HepG2 (cell line): ENCODE measurements around the gene SPAG5. TPM values are rescaled to one million over a fixed set of nuclear protein-coding genes. Genes with fewer than 3 reads are reported as not detected.

ENCODE experiments used
- BCL6 ChIP-seq: IDR thresholded peaks from 2 replicates; pipeline ENCODE4 v1.6.1; 2016; ENCODE audit warnings: missing genetic modification reagents, missing compliant biosample characterization
- BORCS8-MEF2B ChIP-seq: sonication (generic); formaldehyde crosslinking; IDR thresholded peaks from 2 replicates; pipeline ENCODE4 v1.8.0; 2022; ENCODE audit warnings: mild to moderate bottlenecking, missing genetic modification reagents
- MED1 ChIP-seq: sonication (generic); formaldehyde crosslinking; IDR thresholded peaks from 2 replicates; pipeline ENCODE4 v1.4.0; 2020; ENCODE audit warnings: missing genetic modification reagents
- NBN ChIP-seq: fragments of 450-650 bp; conservative IDR thresholded peaks from 2 replicates; pipeline ENCODE4 v1.6.1; 2017
- ZNF703 ChIP-seq: sonication (generic); formaldehyde crosslinking; IDR thresholded peaks from 2 replicates; pipeline ENCODE4 v1.5.1; 2020; ENCODE audit warnings: missing genetic modification reagents, mild to moderate bottlenecking, moderate library complexity, borderline replicate concordance
- polyA plus RNA-seq, 8 experiments: library from polyadenylated mRNA; depleted of rRNA in 3 of 8; stranded (reverse) in 7 of 8; unstranded in 1 of 8; fragments of >200 nt; fragmentation: Illumina TruSeq in 4 of 8; extraction: Trizol in 4 of 8; gene quantifications; 2 replicates each; pipeline versions ENCODE4 v1.2.1 to v1.2.3, GENCODE V29; 2011 to 2016; ENCODE audit warnings: low read depth in 4 of 8, missing spikeins in 1 of 8, mixed read lengths in 1 of 8; ENCODE audit not compliant: insufficient read depth in 1 of 8
- total RNA-seq, 5 experiments: library from RNA; depleted of rRNA; stranded (reverse); fragments of >200 nt; fragmentation: Illumina TruSeq; extraction: Trizol; gene quantifications; 2 replicates each; pipeline ENCODE4 v1.2.3, GENCODE V29; 2016; ENCODE audit warnings: low read depth in 1 of 5
- TF ChIP-seq, protein P1 (sequence below): fragments of 450-650 bp; IDR thresholded peaks from 2 replicates; pipeline ENCODE4 v1.6.1; 2017
- TF ChIP-seq, protein P2 (sequence below): IDR thresholded peaks from 2 replicates; pipeline ENCODE4 v1.6.1; 2012; ENCODE audit warnings: low read length, improper control_type of control experiment
- TF ChIP-seq, protein P3 (sequence below): sonication (generic); formaldehyde crosslinking; IDR thresholded peaks from 2 replicates; pipeline ENCODE4 v1.4.0; 2020; ENCODE audit warnings: mild to moderate bottlenecking, missing genetic modification reagents

SPAG5 gene
- total and polyA plus RNA-seq, 2 of the 13 experiments (the other 11 are each of a cell fraction or from before 2014, with no cell fraction given) = 41.4 to 98.0 TPM

DNA sequence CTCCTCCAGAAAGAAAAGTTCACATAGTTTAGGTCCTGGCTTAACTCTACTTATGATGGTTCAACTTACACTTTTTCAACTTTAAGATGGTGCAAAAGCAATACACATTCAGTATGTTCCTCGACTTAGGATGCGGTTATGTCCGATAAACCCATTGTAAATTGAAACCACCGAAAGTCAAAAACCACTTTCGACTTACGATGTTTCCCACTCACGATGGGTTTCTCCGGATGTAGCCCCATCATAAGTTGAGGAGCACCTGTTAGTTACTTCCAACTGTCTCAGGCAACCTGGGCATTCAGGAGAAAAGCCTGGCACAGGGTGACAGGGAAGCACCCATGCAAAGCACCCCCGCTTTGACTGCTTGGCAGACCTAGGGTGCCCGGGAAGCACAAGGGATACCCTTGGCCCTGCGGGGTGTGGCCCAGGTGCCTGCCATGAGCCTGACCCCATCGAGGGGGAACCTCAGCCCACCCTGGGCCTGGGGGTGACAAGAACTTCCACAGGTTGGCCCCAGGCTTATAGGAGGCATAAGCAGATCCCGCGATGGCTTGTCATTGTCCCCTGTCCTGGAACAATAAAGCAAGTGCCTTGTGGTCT is 60.4 kb downstream of the SPAG5 start (continued):
- TF ChIP-seq ZNF703 (CRISPR knock-in tag) (no peak), BCL6 (CRISPR knock-in tag) (no peak), NBN (no peak), BORCS8-MEF2B (no peak), MED1 (CRISPR knock-in tag) (no peak)
- TF ChIP-seq, protein P1, sequence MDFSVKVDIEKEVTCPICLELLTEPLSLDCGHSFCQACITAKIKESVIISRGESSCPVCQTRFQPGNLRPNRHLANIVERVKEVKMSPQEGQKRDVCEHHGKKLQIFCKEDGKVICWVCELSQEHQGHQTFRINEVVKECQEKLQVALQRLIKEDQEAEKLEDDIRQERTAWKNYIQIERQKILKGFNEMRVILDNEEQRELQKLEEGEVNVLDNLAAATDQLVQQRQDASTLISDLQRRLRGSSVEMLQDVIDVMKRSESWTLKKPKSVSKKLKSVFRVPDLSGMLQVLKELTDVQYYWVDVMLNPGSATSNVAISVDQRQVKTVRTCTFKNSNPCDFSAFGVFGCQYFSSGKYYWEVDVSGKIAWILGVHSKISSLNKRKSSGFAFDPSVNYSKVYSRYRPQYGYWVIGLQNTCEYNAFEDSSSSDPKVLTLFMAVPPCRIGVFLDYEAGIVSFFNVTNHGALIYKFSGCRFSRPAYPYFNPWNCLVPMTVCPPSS = no peak
- TF ChIP-seq, protein P2, sequence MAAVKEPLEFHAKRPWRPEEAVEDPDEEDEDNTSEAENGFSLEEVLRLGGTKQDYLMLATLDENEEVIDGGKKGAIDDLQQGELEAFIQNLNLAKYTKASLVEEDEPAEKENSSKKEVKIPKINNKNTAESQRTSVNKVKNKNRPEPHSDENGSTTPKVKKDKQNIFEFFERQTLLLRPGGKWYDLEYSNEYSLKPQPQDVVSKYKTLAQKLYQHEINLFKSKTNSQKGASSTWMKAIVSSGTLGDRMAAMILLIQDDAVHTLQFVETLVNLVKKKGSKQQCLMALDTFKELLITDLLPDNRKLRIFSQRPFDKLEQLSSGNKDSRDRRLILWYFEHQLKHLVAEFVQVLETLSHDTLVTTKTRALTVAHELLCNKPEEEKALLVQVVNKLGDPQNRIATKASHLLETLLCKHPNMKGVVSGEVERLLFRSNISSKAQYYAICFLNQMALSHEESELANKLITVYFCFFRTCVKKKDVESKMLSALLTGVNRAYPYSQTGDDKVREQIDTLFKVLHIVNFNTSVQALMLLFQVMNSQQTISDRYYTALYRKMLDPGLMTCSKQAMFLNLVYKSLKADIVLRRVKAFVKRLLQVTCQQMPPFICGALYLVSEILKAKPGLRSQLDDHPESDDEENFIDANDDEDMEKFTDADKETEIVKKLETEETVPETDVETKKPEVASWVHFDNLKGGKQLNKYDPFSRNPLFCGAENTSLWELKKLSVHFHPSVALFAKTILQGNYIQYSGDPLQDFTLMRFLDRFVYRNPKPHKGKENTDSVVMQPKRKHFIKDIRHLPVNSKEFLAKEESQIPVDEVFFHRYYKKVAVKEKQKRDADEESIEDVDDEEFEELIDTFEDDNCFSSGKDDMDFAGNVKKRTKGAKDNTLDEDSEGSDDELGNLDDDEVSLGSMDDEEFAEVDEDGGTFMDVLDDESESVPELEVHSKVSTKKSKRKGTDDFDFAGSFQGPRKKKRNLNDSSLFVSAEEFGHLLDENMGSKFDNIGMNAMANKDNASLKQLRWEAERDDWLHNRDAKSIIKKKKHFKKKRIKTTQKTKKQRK = no peak
- TF ChIP-seq, protein P3, sequence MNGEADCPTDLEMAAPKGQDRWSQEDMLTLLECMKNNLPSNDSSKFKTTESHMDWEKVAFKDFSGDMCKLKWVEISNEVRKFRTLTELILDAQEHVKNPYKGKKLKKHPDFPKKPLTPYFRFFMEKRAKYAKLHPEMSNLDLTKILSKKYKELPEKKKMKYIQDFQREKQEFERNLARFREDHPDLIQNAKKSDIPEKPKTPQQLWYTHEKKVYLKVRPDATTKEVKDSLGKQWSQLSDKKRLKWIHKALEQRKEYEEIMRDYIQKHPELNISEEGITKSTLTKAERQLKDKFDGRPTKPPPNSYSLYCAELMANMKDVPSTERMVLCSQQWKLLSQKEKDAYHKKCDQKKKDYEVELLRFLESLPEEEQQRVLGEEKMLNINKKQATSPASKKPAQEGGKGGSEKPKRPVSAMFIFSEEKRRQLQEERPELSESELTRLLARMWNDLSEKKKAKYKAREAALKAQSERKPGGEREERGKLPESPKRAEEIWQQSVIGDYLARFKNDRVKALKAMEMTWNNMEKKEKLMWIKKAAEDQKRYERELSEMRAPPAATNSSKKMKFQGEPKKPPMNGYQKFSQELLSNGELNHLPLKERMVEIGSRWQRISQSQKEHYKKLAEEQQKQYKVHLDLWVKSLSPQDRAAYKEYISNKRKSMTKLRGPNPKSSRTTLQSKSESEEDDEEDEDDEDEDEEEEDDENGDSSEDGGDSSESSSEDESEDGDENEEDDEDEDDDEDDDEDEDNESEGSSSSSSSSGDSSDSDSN = no peak
